ENCODE results near the gene DMTF1.
A peak's percentile ranks its signal among the peaks of the same experiment; 100 is the strongest.

DMTF1 gene

GRCh38 chr7:87146740-87147386 lies 5.4 kb upstream of the DMTF1 start:
- DNase-seq: no peak

GRCh38 chr7:87147500-87147899 lies 4.8 kb upstream of the DMTF1 start:
- DNase-seq: no peak

- peak; percentile 38 for DNase-seq
Measured at GRCh38 chr7:87148332-87148955, 3.8 kb upstream of the DMTF1 start.

GRCh38 chr7:87151002-87151728 lies 1.1 kb upstream of the DMTF1 start:
- no peak for DNase-seq

- no peak for DNase-seq
Measured at GRCh38 chr7:87151729-87152111, 533 bp upstream of the DMTF1 start.

GRCh38 chr7:87152897-87153641 lies 816 bp downstream of the DMTF1 start:
- DNase-seq: peak; percentile 29

- DNase-seq: no peak
Measured at GRCh38 chr7:87154166-87154565, 1.9 kb downstream of the DMTF1 start.

GRCh38 chr7:87154569-87154968 lies 2.3 kb downstream of the DMTF1 start:
- no peak for DNase-seq

- no peak for DNase-seq
Measured at GRCh38 chr7:87155788-87156187, 3.5 kb downstream of the DMTF1 start.

GRCh38 chr7:87156709-87157108 lies 4.5 kb downstream of the DMTF1 start:
- no peak for DNase-seq

GRCh38 chr7:87159538-87159937 lies 7.3 kb downstream of the DMTF1 start:
- DNase-seq: no peak

- no peak for DNase-seq
Measured at GRCh38 chr7:87164433-87164832, 12.2 kb downstream of the DMTF1 start.

GRCh38 chr7:87170828-87171227 lies 18.6 kb downstream of the DMTF1 start:
- DNase-seq: no peak

GRCh38 chr7:87171282-87171934 lies 19.2 kb downstream of the DMTF1 start:
- no peak for DNase-seq

GRCh38 chr7:87173471-87173870 lies 21.2 kb downstream of the DMTF1 start:
- DNase-seq: no peak

- no peak for DNase-seq
Measured at GRCh38 chr7:87178320-87178719, 26.1 kb downstream of the DMTF1 start.

GRCh38 chr7:87179180-87179579 lies 26.9 kb downstream of the DMTF1 start:
- DNase-seq: no peak

- DNase-seq: no peak
Measured at GRCh38 chr7:87187120-87187519, 34.9 kb downstream of the DMTF1 start.

- DNase-seq: no peak
Measured at GRCh38 chr7:87188930-87189329, 36.7 kb downstream of the DMTF1 start.

- DNase-seq: no peak
Measured at GRCh38 chr7:87190783-87191182, 38.5 kb downstream of the DMTF1 start.

- no peak for DNase-seq
Measured at GRCh38 chr7:87192784-87193487, 40.7 kb downstream of the DMTF1 start.

GRCh38 chr7:87193912-87194311 lies 41.7 kb downstream of the DMTF1 start:
- no peak for DNase-seq

All from NCI-H2227 treated with DMSO at 0.1 percent for 48 hours (cell line).